Activated T-cell treated with anti-CD3 and anti-CD28 coated beads, Interleukin-2, amount 50 U/mL, for 24 hours (primary cell): Measurements from ENCODE around the gene GNAI2.
A peak's percentile ranks its signal among the peaks of the same experiment; 100 is the strongest.

Experiments
- DNase-seq: peaks from one replicate; pipeline ENCODE4 v3.0.0-alpha.2; 2020
- H3K27ac Mint-ChIP-seq: 2 replicates; pipeline ENCODE4 v1.8.0; 2020; ENCODE audit warnings: mild to moderate bottlenecking, mixed read lengths
- H3K27me3 Mint-ChIP-seq: 2 replicates; pipeline ENCODE4 v1.8.0; 2020; ENCODE audit warnings: mixed read lengths
- H3K36me3 Mint-ChIP-seq: 2 replicates; pipeline ENCODE4 v1.8.0; 2020; ENCODE audit warnings: low read depth, mixed read lengths
- H3K4me1 Mint-ChIP-seq: 2 replicates; pipeline ENCODE4 v1.8.0; 2020; ENCODE audit warnings: low read depth, mixed read lengths
- H3K4me3 Mint-ChIP-seq: 2 replicates; pipeline ENCODE4 v1.8.0; 2020; ENCODE audit warnings: mild to moderate bottlenecking, moderate library complexity, mixed read lengths
- H3K9me3 Mint-ChIP-seq: 2 replicates; pipeline ENCODE4 v1.8.0; 2020; ENCODE audit warnings: mixed read lengths

Gene GNAI2

GRCh38 chr3:50235716-50236483 lies at the start of gene GNAI2:
TSS of gene GNAI2 (plus strand) at chr3:50236204. CDS start at chr3:50236336, 132 bp downstream.
- H3K4me1 Mint-ChIP-seq: peaks cover 36% of the 10 kb centered on the region
- peaks cover 45% of the 10 kb centered on the region for H3K36me3 Mint-ChIP-seq
- H3K27ac Mint-ChIP-seq: peak within 1 kb of the TSS; percentile 98
- no peaks in the 10 kb centered on the region for H3K9me3 Mint-ChIP-seq
- peak within 1 kb of the TSS; percentile 98 for H3K4me3 Mint-ChIP-seq
- H3K27me3 Mint-ChIP-seq: no peaks in the 10 kb centered on the region
- peak; percentile 99 for DNase-seq

- no peaks in the 10 kb centered on the region for H3K9me3 Mint-ChIP-seq
- H3K4me1 Mint-ChIP-seq: peaks cover 2% of the 10 kb centered on the region
- H3K36me3 Mint-ChIP-seq: no peaks in the 10 kb centered on the region
- no peak for DNase-seq
- H3K27me3 Mint-ChIP-seq: peaks cover 3% of the 10 kb centered on the region
- H3K27ac Mint-ChIP-seq: no peak overlapping the region
- H3K4me3 Mint-ChIP-seq: no peak overlapping the region
Measured at GRCh38 chr3:50187750-50188149, 48.3 kb upstream of the GNAI2 start.

GRCh38 chr3:50189274-50189673 lies 46.7 kb upstream of the GNAI2 start:
- Mint-ChIP-seq H3K27me3 (peaks cover 13% of the 10 kb centered on the region), H3K9me3 (no peaks in the 10 kb centered on the region), H3K4me1 (peaks cover 11% of the 10 kb centered on the region), H3K4me3 (no peak overlapping the region), H3K36me3 (no peaks in the 10 kb centered on the region), H3K27ac (no peak overlapping the region)
- peak; percentile 46 for DNase-seq

GRCh38 chr3:50189989-50190388 lies 46.0 kb upstream of the GNAI2 start:
- no peaks in the 10 kb centered on the region for H3K36me3 Mint-ChIP-seq
- no peaks in the 10 kb centered on the region for H3K9me3 Mint-ChIP-seq
- peaks cover 19% of the 10 kb centered on the region for H3K27me3 Mint-ChIP-seq
- no peak for DNase-seq
- H3K4me3 Mint-ChIP-seq: no peak overlapping the region
- H3K27ac Mint-ChIP-seq: no peak overlapping the region
- H3K4me1 Mint-ChIP-seq: peaks cover 16% of the 10 kb centered on the region

- peaks cover 16% of the 10 kb centered on the region for H3K4me1 Mint-ChIP-seq
- DNase-seq: no peak
- H3K4me3 Mint-ChIP-seq: no peak within 1 kb of the TSS
- no peak within 1 kb of the TSS for H3K27ac Mint-ChIP-seq
- peaks cover 19% of the 10 kb centered on the region for H3K27me3 Mint-ChIP-seq
- H3K36me3 Mint-ChIP-seq: no peaks in the 10 kb centered on the region
- no peaks in the 10 kb centered on the region for H3K9me3 Mint-ChIP-seq
Measured at GRCh38 chr3:50190936-50191660, 44.9 kb upstream of the GNAI2 start, which contains the start of gene GNAT1. TSS of gene GNAT1 (plus strand) at chr3:50191610. CDS start at chr3:50191726, 116 bp downstream.

GRCh38 chr3:50192124-50192523 lies 43.9 kb upstream of the GNAI2 start:
- peaks cover 16% of the 10 kb centered on the region for H3K4me1 Mint-ChIP-seq
- peak; percentile 38 for DNase-seq
- H3K27me3 Mint-ChIP-seq: peaks cover 19% of the 10 kb centered on the region
- H3K4me3 Mint-ChIP-seq: no peak overlapping the region
- H3K27ac Mint-ChIP-seq: no peak overlapping the region
- no peaks in the 10 kb centered on the region for H3K36me3 Mint-ChIP-seq
- no peaks in the 10 kb centered on the region for H3K9me3 Mint-ChIP-seq

GRCh38 chr3:50192689-50193141 lies 43.3 kb upstream of the GNAI2 start:
- Mint-ChIP-seq H3K27ac (no peak overlapping the region), H3K36me3 (no peaks in the 10 kb centered on the region), H3K4me1 (peaks cover 16% of the 10 kb centered on the region), H3K9me3 (no peaks in the 10 kb centered on the region), H3K27me3 (peaks cover 19% of the 10 kb centered on the region), H3K4me3 (no peak overlapping the region)
- peak; percentile 93 for DNase-seq

GRCh38 chr3:50193286-50193685 lies 42.7 kb upstream of the GNAI2 start:
- Mint-ChIP-seq H3K4me3 (no peak overlapping the region), H3K9me3 (no peaks in the 10 kb centered on the region), H3K4me1 (peaks cover 16% of the 10 kb centered on the region), H3K36me3 (no peaks in the 10 kb centered on the region), H3K27me3 (peaks cover 19% of the 10 kb centered on the region), H3K27ac (no peak overlapping the region)
- no peak for DNase-seq

- Mint-ChIP-seq H3K4me3 (no peak overlapping the region), H3K27me3 (peaks cover 19% of the 10 kb centered on the region), H3K9me3 (no peaks in the 10 kb centered on the region), H3K27ac (no peak overlapping the region), H3K36me3 (no peaks in the 10 kb centered on the region), H3K4me1 (peaks cover 16% of the 10 kb centered on the region)
- no peak for DNase-seq
Measured at GRCh38 chr3:50193746-50194127, 42.3 kb upstream of the GNAI2 start.

- H3K27ac Mint-ChIP-seq: no peak overlapping the region
- H3K9me3 Mint-ChIP-seq: no peaks in the 10 kb centered on the region
- peak overlapping the region; percentile 10 for H3K4me3 Mint-ChIP-seq
- DNase-seq: peak; percentile 89
- H3K36me3 Mint-ChIP-seq: no peaks in the 10 kb centered on the region
- H3K4me1 Mint-ChIP-seq: peaks cover 16% of the 10 kb centered on the region
- H3K27me3 Mint-ChIP-seq: peaks cover 21% of the 10 kb centered on the region
Measured at GRCh38 chr3:50194128-50194902, 41.7 kb upstream of the GNAI2 start.

GRCh38 chr3:50194903-50195500 lies 41.0 kb upstream of the GNAI2 start:
- Mint-ChIP-seq H3K4me1 (peaks cover 16% of the 10 kb centered on the region), H3K27me3 (peaks cover 22% of the 10 kb centered on the region), H3K9me3 (no peaks in the 10 kb centered on the region), H3K36me3 (no peaks in the 10 kb centered on the region), H3K27ac (no peak overlapping the region), H3K4me3 (peak overlapping the region; percentile 10)
- no peak for DNase-seq

- Mint-ChIP-seq H3K4me3 (no peak overlapping the region), H3K27ac (no peak overlapping the region), H3K4me1 (peaks cover 16% of the 10 kb centered on the region), H3K36me3 (no peaks in the 10 kb centered on the region), H3K9me3 (no peaks in the 10 kb centered on the region), H3K27me3 (peaks cover 23% of the 10 kb centered on the region)
- DNase-seq: no peak
Measured at GRCh38 chr3:50195501-50196252, 40.3 kb upstream of the GNAI2 start.

- Mint-ChIP-seq H3K9me3 (no peaks in the 10 kb centered on the region), H3K27me3 (peaks cover 29% of the 10 kb centered on the region), H3K4me3 (no peak overlapping the region), H3K36me3 (no peaks in the 10 kb centered on the region), H3K27ac (no peak overlapping the region), H3K4me1 (peaks cover 16% of the 10 kb centered on the region)
- DNase-seq: no peak
Measured at GRCh38 chr3:50196253-50196801, 39.7 kb upstream of the GNAI2 start.
